A673 (cell line): ENCODE results near the gene UVRAG.

Experiments
- EZH2 ChIP-seq: fragments of 200-600 bp; sonication (generic); IDR thresholded peaks from 2 replicates; pipeline ENCODE4 v1.6.1; 2017; ENCODE audit warnings: borderline replicate concordance, low read depth, mild to moderate bottlenecking, mixed read lengths, antibody characterized with exemption, low read length; ENCODE audit not compliant: poor library complexity, severe bottlenecking
- TF ChIP-seq, protein P1 (sequence below): fragments of 300-800, 200-600 bp; sonication (generic); conservative IDR thresholded peaks from 2 replicates; pipeline ENCODE4 v1.5.1; 2017; ENCODE audit warnings: low read depth, mild to moderate bottlenecking, antibody characterized with exemption, low read length, moderate library complexity, mixed read lengths

DNA sequence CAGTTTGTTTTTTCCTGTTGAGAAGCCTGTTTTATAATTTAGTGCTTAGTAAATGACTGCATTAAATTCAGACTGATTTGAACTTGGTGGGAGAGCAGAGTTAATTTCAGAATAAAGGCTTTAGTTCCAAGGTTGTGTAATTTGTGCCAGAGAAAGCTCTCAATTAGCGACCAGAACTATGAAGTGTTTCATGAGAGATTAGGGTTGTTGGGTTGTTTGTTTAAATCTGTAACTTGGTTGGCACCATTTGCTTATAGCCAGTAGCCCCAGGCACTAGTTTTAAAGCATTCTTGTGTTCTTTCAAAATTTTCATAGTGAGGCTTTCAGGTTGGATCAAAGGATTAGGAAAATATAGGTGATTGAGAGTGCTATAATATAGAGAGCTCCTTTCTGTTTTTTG, 25.5 kb downstream of the UVRAG start:
- TF ChIP-seq, protein P1, sequence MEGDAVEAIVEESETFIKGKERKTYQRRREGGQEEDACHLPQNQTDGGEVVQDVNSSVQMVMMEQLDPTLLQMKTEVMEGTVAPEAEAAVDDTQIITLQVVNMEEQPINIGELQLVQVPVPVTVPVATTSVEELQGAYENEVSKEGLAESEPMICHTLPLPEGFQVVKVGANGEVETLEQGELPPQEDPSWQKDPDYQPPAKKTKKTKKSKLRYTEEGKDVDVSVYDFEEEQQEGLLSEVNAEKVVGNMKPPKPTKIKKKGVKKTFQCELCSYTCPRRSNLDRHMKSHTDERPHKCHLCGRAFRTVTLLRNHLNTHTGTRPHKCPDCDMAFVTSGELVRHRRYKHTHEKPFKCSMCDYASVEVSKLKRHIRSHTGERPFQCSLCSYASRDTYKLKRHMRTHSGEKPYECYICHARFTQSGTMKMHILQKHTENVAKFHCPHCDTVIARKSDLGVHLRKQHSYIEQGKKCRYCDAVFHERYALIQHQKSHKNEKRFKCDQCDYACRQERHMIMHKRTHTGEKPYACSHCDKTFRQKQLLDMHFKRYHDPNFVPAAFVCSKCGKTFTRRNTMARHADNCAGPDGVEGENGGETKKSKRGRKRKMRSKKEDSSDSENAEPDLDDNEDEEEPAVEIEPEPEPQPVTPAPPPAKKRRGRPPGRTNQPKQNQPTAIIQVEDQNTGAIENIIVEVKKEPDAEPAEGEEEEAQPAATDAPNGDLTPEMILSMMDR: no peak
- no peak for TF ChIP-seq EZH2
